Thyroid gland (tissue), 4 donors: ENCODE data around the gene TLCD5. TPM values are rescaled to one million over a fixed set of nuclear protein-coding genes. Genes with fewer than 3 reads are reported as not detected.

Experiments used
- DNase-seq, 2 donors: peaks; one replicate each; pipeline ENCODE4 v3.0.0-alpha.2; 2019
- H3K27ac ChIP-seq, 3 donors: fragments of 200-600 bp; sonication (generic); 1 replicate in 2 of 3; 2 replicates in 1 of 3; pipeline ENCODE4 v1.5.1; 2016 to 2019; ENCODE audit warnings: mild to moderate bottlenecking in 1 of 3, moderate library complexity in 1 of 3
- H3K27me3 ChIP-seq: fragments of 200-600 bp; sonication (generic); one replicate; pipeline ENCODE4 v1.5.1; 2019
- H3K36me3 ChIP-seq, 2 donors: fragments of 200-600 bp; sonication (generic); one replicate each; pipeline ENCODE4 v1.5.1; 2016 to 2019
- H3K4me1 ChIP-seq, 2 donors: fragments of 200-600 bp; sonication (generic); one replicate each; pipeline ENCODE4 v1.5.1; 2017 to 2019
- H3K4me3 ChIP-seq, 3 donors: fragments of 200-600 bp; sonication (generic); replicated peaks in 1 of 3; 1 replicate in 2 of 3; 2 replicates in 1 of 3; pipeline ENCODE4 v1.5.1; 2016; ENCODE audit warnings: mild to moderate bottlenecking in 1 of 3
- H3K9me3 ChIP-seq: fragments of 200-600 bp; sonication (generic); one replicate; pipeline ENCODE4 v1.5.1; 2017
- POLR2A ChIP-seq, 2 donors: fragments of 450-650 bp; IDR thresholded peaks; one replicate each; pipeline ENCODE4 v1.6.1; 2017; ENCODE audit warnings: antibody characterized with exemption in 2 of 2, mild to moderate bottlenecking in 2 of 2, moderate library complexity in 1 of 2
- WGBS, 2 donors: methylation state at CpG; one replicate each; pipeline ENCODE4 v1.1.5; 2017; 5-methylcytosine and 5-hydroxymethylcytosine counted together
- intact Hi-C: fragments of 100-400 bp; cut with DNase I; formaldehyde crosslinking; loops from one replicate; pipeline ENCODE4 v1.15.1; 2023
- total RNA-seq, 4 donors: library from RNA; depleted of rRNA; stranded (reverse); fragments of >200 nt; gene quantifications; one replicate each; pipeline ENCODE4 v1.2.3, GENCODE V29; 2016
- TF ChIP-seq, protein P1 (sequence below), 6 experiments: fragments of 200-600 bp in 3 of 6; fragments of 450-650 bp in 3 of 6; sonication (generic) in 3 of 6; IDR thresholded peaks; one replicate each; pipeline ENCODE4 v1.5.1; 2016 to 2019; ENCODE audit warnings: antibody characterized with exemption in 6 of 6, mild to moderate bottlenecking in 2 of 6, inconsistent platforms in 1 of 6, moderate library complexity in 1 of 6

TLCD5 gene
- total RNA-seq, 4 donors from 2014 or later, result 12.5 to 14.0 (median 13.4) TPM

DNA sequence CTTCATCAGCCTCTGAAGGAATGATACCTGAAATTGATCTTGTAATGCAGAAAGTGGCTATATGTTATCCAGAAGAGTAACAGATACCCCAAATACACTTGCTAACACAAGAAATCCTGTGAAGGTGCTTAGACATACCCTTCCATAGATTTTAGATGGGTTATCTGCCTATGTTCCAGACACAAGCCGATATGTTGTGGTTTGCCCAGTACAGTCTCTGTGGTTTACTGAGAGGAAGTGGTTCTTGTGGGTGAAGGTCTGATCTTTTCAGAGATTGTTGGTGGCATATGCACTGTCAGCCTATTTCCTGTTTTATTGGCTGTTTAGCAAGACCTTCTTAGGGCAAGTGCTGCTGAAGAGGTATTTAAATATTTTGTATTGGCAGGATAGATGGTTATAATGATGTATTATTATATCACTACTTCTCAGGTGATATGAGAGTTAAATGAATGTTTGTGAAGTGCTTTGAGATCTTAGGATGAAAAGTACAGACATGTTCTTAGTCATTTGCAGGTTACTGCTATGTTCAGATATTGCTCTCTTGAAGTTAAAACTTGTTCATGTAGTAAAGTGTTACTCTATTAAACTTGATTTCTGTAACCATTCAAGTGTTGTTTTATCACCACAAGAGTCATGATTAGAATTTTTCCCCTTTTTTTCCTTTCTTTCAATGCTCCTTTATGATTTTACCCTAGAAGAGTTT, 19.4 kb downstream of the TLCD5 start:
- 60 to 70% methylated on average over 1 of the region's 1 CpG for WGBS, 2 donors
- H3K27me3 ChIP-seq, result no peaks in the 10 kb centered on the region
- H3K27ac ChIP-seq, result peak overlapping the region in 1 of 3 donors; percentile 34
- TF ChIP-seq, protein P1, sequence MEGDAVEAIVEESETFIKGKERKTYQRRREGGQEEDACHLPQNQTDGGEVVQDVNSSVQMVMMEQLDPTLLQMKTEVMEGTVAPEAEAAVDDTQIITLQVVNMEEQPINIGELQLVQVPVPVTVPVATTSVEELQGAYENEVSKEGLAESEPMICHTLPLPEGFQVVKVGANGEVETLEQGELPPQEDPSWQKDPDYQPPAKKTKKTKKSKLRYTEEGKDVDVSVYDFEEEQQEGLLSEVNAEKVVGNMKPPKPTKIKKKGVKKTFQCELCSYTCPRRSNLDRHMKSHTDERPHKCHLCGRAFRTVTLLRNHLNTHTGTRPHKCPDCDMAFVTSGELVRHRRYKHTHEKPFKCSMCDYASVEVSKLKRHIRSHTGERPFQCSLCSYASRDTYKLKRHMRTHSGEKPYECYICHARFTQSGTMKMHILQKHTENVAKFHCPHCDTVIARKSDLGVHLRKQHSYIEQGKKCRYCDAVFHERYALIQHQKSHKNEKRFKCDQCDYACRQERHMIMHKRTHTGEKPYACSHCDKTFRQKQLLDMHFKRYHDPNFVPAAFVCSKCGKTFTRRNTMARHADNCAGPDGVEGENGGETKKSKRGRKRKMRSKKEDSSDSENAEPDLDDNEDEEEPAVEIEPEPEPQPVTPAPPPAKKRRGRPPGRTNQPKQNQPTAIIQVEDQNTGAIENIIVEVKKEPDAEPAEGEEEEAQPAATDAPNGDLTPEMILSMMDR (IDR thresholded peaks at IDR 0.05), result no peak
- no peak for TF ChIP-seq POLR2A (IDR thresholded peaks at IDR 0.05)
- DNase-seq, result no peak
- H3K4me3 ChIP-seq, result no peak overlapping the region
- intact Hi-C loops, result no loop called here
- no peaks in the 10 kb centered on the region for H3K9me3 ChIP-seq
- H3K36me3 ChIP-seq, result no peaks in the 10 kb centered on the region
- peaks cover 56 to 74% of the 10 kb centered on the region in 2 donors for H3K4me1 ChIP-seq

DNA sequence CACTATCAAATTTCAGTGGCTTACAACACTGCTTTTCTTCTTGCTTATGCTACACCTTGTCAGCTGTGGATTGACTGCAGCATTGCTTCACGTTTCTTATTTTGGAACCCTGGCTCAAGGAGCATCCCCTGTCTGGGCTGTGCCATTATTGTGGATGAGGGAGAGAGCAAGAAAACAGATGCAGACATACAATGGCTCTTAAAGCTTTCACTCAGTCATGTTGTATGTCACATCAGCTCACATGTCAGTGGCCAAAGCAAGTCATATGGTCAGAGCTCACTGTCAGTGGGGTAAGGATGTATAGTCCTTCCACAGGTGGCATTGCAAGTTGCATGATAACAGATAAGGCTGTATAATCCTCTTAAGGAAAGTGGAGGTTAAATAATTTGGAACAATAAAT, 21.1 kb downstream of the TLCD5 start:
- 37 to 41% methylated on average over 1 of the region's 1 CpG for WGBS, 2 donors
- Histone ChIP-seq H3K27ac (peak overlapping the region in 2 of 3 donors; percentile 33 to 68), H3K36me3 (no peaks in the 10 kb centered on the region), H3K4me3 (no peak overlapping the region), H3K4me1 (peaks cover 49 to 66% of the 10 kb centered on the region in 2 donors), H3K27me3 (no peaks in the 10 kb centered on the region), H3K9me3 (no peaks in the 10 kb centered on the region)
- TF ChIP-seq, protein P1 (IDR thresholded peaks at IDR 0.05), result no peak
- TF ChIP-seq POLR2A (IDR thresholded peaks at IDR 0.05), result no peak
- intact Hi-C loops, result no loop called here
- no peak for DNase-seq

DNA sequence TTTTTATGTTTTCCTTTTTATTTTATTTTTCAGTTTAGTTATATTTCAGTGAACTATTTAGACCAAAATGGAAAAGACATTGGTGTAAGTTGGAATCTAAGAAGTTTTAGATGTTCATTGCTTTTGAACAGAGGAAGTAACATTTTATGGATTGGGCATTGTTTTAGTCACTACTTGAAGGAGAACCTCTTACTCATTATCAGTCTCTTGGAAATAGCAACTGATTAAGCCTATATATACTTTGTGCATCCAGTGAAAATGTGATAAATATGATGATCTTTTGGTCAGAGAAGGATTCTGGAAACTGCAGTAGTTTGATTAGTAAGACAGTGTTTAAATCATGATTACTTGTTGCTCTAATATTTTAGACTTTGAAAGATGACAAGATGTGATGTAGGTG, 25.5 kb downstream of the TLCD5 start:
- Histone ChIP-seq H3K36me3 (no peaks in the 10 kb centered on the region), H3K9me3 (no peaks in the 10 kb centered on the region), H3K4me3 (no peak overlapping the region), H3K27ac (no peak overlapping the region), H3K4me1 (peaks cover 17 to 31% of the 10 kb centered on the region in 2 donors), H3K27me3 (no peaks in the 10 kb centered on the region)
- DNase-seq, result no peak
- intact Hi-C loops, result no loop called here
- TF ChIP-seq POLR2A (IDR thresholded peaks at IDR 0.05), result no peak
- TF ChIP-seq, protein P1 (IDR thresholded peaks at IDR 0.05), result no peak

DNA sequence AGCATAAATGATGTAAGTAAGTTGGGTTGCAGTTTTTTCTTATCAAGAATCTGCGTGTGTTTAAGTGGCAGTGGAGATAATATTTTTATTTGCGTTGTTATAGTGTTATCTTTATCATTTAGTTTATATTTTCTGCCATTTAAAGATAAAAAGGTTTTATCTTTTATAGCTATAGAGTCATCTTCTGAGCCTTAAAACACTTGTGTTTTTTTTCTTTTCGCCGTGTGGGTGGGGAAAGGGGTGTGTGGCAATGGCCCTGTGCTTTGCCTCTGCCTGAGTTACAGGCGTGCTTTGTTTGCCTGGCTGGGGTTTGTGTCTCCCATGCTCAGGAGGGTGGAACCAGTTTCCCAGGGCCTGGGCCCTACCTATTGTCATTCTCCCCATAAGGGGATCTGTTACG, 27.3 kb downstream of the TLCD5 start:
- no peak for TF ChIP-seq POLR2A (IDR thresholded peaks at IDR 0.05)
- TF ChIP-seq, protein P1 (IDR thresholded peaks at IDR 0.05), result no peak
- no peak for DNase-seq
- Histone ChIP-seq H3K27me3 (no peaks in the 10 kb centered on the region), H3K27ac (no peak overlapping the region), H3K36me3 (no peaks in the 10 kb centered on the region), H3K9me3 (no peaks in the 10 kb centered on the region), H3K4me3 (no peak overlapping the region), H3K4me1 (peaks cover 15 to 28% of the 10 kb centered on the region in 2 donors)
- intact Hi-C loops, result no loop called here
- WGBS, 2 donors, result 81 to 84% methylated on average over 6 of the region's 6 CpGs

DNA sequence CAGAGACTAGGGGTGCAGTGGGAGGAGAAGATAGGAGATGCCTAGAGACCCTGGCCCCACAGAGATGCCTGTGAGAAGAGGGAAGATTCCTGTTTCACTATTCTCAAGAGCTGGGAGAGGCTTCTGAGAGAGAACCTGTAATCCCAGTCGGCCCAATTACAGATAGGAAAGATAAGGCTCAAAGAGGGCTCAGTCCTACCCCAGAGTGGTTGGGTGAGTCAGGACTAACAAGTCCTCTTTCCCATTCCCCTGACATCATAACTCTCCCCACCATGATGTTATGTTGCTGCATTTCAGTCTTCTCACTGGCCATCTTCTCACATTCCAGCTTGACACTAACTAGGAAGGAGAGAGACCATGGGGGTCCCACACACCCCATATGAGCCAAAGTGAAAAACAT, 29.0 kb downstream of the TLCD5 start:
- no peak overlapping the region for H3K27ac ChIP-seq
- H3K9me3 ChIP-seq, result no peaks in the 10 kb centered on the region
- H3K4me1 ChIP-seq, result peaks cover 10 to 20% of the 10 kb centered on the region in 2 donors
- no peaks in the 10 kb centered on the region for H3K27me3 ChIP-seq
- intact Hi-C loops, result no loop called here
- H3K36me3 ChIP-seq, result no peaks in the 10 kb centered on the region
- no peak overlapping the region for H3K4me3 ChIP-seq
- no peak for DNase-seq
- 37 to 38% methylated on average over 1 of the region's 1 CpG for whole genome bisulfite sequencing, 2 donors
- TF ChIP-seq, protein P1 (IDR thresholded peaks at IDR 0.05), result no peak
- TF ChIP-seq POLR2A (IDR thresholded peaks at IDR 0.05), result no peak
